ENCODE results near the gene RGL4. TPM values are rescaled to one million over a fixed set of nuclear protein-coding genes. Genes with fewer than 3 reads are reported as not detected.

Gene RGL4
- total RNA-seq, 1 experiment from 2014 or later: not detected

- no peak overlapping the region for H3K4me3 ChIP-seq (ENCODE audit: low read depth, low read length, poor library complexity, severe bottlenecking)
- ChIA-PET POLR2A (ENCODE audit: low non-redundant PET) (no interaction called here), CTCF (no interaction called here)
- intact Hi-C loops (cut with micrococcal nuclease; ENCODE audit: unreplicated experiment): no loop called here
- H3K27ac ChIP-seq (ENCODE audit: low read depth, low read length, poor library complexity, severe bottlenecking): no peak overlapping the region
- no peaks in the 10 kb centered on the region for H3K9me3 ChIP-seq (ENCODE audit: low read depth, low read length, poor library complexity, severe bottlenecking)
- no TSS peak for BruUV-seq (replicated peaks)
- DNase-seq (ENCODE audit: low spot score): no peak
- TF ChIP-seq EZH2 (IDR thresholded peaks at IDR 0.05; ENCODE audit: borderline replicate concordance, low read depth, low read length, poor library complexity, severe bottlenecking) (no peak), CTCF (conservative IDR thresholded peaks at IDR 0.05; ENCODE audit: low read depth, low read length) (no peak)
- H3K27me3 ChIP-seq (replicated peaks; ENCODE audit: insufficient read depth, low read depth, low read length, poor library complexity): no peaks in the 10 kb centered on the region
- H3K4me1 ChIP-seq (ENCODE audit: insufficient read depth, low read length, poor library complexity, severe bottlenecking): no peaks in the 10 kb centered on the region
- peaks cover 2% of the 10 kb centered on the region for H3K36me3 ChIP-seq (ENCODE audit: insufficient read depth, low read length, poor library complexity, severe bottlenecking)
Observed at GRCh38 chr22:23684561-23685031, 6.2 kb upstream of the RGL4 start.

GRCh38 chr22:23685205-23685784 lies 5.5 kb upstream of the RGL4 start:
- H3K9me3 ChIP-seq (ENCODE audit: low read depth, low read length, poor library complexity, severe bottlenecking): no peaks in the 10 kb centered on the region
- CTCF ChIA-PET: no interaction called here
- intact Hi-C loops (cut with micrococcal nuclease; ENCODE audit: unreplicated experiment): no loop called here
- TF ChIP-seq EZH2 (IDR thresholded peaks at IDR 0.05; ENCODE audit: borderline replicate concordance, low read depth, low read length, poor library complexity, severe bottlenecking) (no peak), CTCF (conservative IDR thresholded peaks at IDR 0.05; ENCODE audit: low read depth, low read length) (no peak)
- H3K27ac ChIP-seq (ENCODE audit: low read depth, low read length, poor library complexity, severe bottlenecking): no peak overlapping the region
- no TSS peak for BruUV-seq (replicated peaks)
- POLR2A ChIA-PET (ENCODE audit: low non-redundant PET): no interaction called here
- no peak for DNase-seq (ENCODE audit: low spot score)
- no peaks in the 10 kb centered on the region for H3K27me3 ChIP-seq (replicated peaks; ENCODE audit: insufficient read depth, low read depth, low read length, poor library complexity)
- H3K36me3 ChIP-seq (ENCODE audit: insufficient read depth, low read length, poor library complexity, severe bottlenecking): peaks cover 2% of the 10 kb centered on the region
- no peaks in the 10 kb centered on the region for H3K4me1 ChIP-seq (ENCODE audit: insufficient read depth, low read length, poor library complexity, severe bottlenecking)
- no peak overlapping the region for H3K4me3 ChIP-seq (ENCODE audit: low read depth, low read length, poor library complexity, severe bottlenecking)

GRCh38 chr22:23686416-23687024 lies 4.3 kb upstream of the RGL4 start:
- Histone ChIP-seq H3K4me3 (ENCODE audit: low read depth, low read length, poor library complexity, severe bottlenecking) (no peak overlapping the region), H3K9me3 (ENCODE audit: low read depth, low read length, poor library complexity, severe bottlenecking) (no peaks in the 10 kb centered on the region), H3K36me3 (ENCODE audit: insufficient read depth, low read length, poor library complexity, severe bottlenecking) (peaks cover 2% of the 10 kb centered on the region), H3K4me1 (ENCODE audit: insufficient read depth, low read length, poor library complexity, severe bottlenecking) (no peaks in the 10 kb centered on the region), H3K27ac (ENCODE audit: low read depth, low read length, poor library complexity, severe bottlenecking) (no peak overlapping the region), H3K27me3 (replicated peaks; ENCODE audit: insufficient read depth, low read depth, low read length, poor library complexity) (no peaks in the 10 kb centered on the region)
- ChIA-PET CTCF (no interaction called here), POLR2A (ENCODE audit: low non-redundant PET) (no interaction called here)
- intact Hi-C loops (cut with micrococcal nuclease; ENCODE audit: unreplicated experiment): no loop called here
- DNase-seq (ENCODE audit: low spot score): no peak
- no peak for TF ChIP-seq EZH2 (IDR thresholded peaks at IDR 0.05; ENCODE audit: borderline replicate concordance, low read depth, low read length, poor library complexity, severe bottlenecking)
- no peak for TF ChIP-seq CTCF (conservative IDR thresholded peaks at IDR 0.05; ENCODE audit: low read depth, low read length)
- BruUV-seq (replicated peaks): no TSS peak

Measured in A673 (cell line).